ENCODE measurements around the gene PRDM5.

The PRDM5 gene

GRCh38 chr4:120922381-120923206, at the start of gene PRDM5:
TSS of gene PRDM5 (minus strand) at chr4:120922726. CDS start at chr4:120922608, 118 bp downstream.
- FAIRE-seq = no peak

GRCh38 chr4:120971884-120972283, 49.4 kb upstream of the PRDM5 start:
- FAIRE-seq = no peak

GRCh38 chr4:120965938-120966337, 43.4 kb upstream of the PRDM5 start:
- no peak for FAIRE-seq

- no peak for FAIRE-seq
These were observed 42.1 kb upstream of the PRDM5 start for GRCh38 chr4:120964596-120964995.

- FAIRE-seq = no peak
These were observed 40.9 kb upstream of the PRDM5 start for GRCh38 chr4:120963449-120963848.

- FAIRE-seq = no peak
These were observed 38.2 kb upstream of the PRDM5 start for GRCh38 chr4:120960656-120961267.

- no peak for FAIRE-seq
These were observed 25.9 kb upstream of the PRDM5 start for GRCh38 chr4:120948382-120948781.

- no peak for FAIRE-seq
These were observed 20.2 kb upstream of the PRDM5 start for GRCh38 chr4:120942776-120943175.

GRCh38 chr4:120940547-120940946, 18.0 kb upstream of the PRDM5 start:
- no peak for FAIRE-seq

- no peak for FAIRE-seq
These were observed 17.2 kb upstream of the PRDM5 start for GRCh38 chr4:120939693-120940092.

- no peak for FAIRE-seq
These were observed 7.3 kb upstream of the PRDM5 start for GRCh38 chr4:120929847-120930246.

- FAIRE-seq = no peak
These were observed 5.4 kb upstream of the PRDM5 start for GRCh38 chr4:120927801-120928409.

GRCh38 chr4:120926358-120927025, 4.0 kb upstream of the PRDM5 start:
- FAIRE-seq = no peak

GRCh38 chr4:120924931-120925330, 2.4 kb upstream of the PRDM5 start:
- FAIRE-seq = no peak

- no peak for FAIRE-seq
These were observed 639 bp upstream of the PRDM5 start for GRCh38 chr4:120923207-120923522.

- FAIRE-seq = no peak
These were observed 808 bp downstream of the PRDM5 start for GRCh38 chr4:120921456-120922380.

GRCh38 chr4:120920666-120921065, 1.9 kb downstream of the PRDM5 start:
- FAIRE-seq = no peak

GRCh38 chr4:120919358-120919757, 3.2 kb downstream of the PRDM5 start:
- FAIRE-seq = no peak

GRCh38 chr4:120918788-120919187, 3.7 kb downstream of the PRDM5 start:
- no peak for FAIRE-seq

- no peak for FAIRE-seq
These were observed 4.4 kb downstream of the PRDM5 start for GRCh38 chr4:120918092-120918491.

GRCh38 chr4:120916937-120917336, 5.6 kb downstream of the PRDM5 start:
- no peak for FAIRE-seq

GRCh38 chr4:120915336-120915735, 7.2 kb downstream of the PRDM5 start:
- no peak for FAIRE-seq

GRCh38 chr4:120903419-120903818, 19.1 kb downstream of the PRDM5 start:
- FAIRE-seq = no peak
